ENCODE measurements around the gene C14orf180. TPM values are rescaled to one million over a fixed set of nuclear protein-coding genes. Genes with fewer than 3 reads are reported as not detected.

C14orf180 gene
- total RNA-seq, 1 experiment from 2014 or later = not detected

GRCh38 chr14:104596927-104597351 lies 17.4 kb downstream of the C14orf180 start:
- Mint-ChIP-seq H3K27me3 (ENCODE audit: low read depth) (no peaks in the 10 kb centered on the region), H3K36me3 (no peaks in the 10 kb centered on the region), H3K4me1 (no peaks in the 10 kb centered on the region), H3K27ac (no peak overlapping the region), H3K9me3 (no peaks in the 10 kb centered on the region), H3K4me3 (no peak overlapping the region)
- ChIA-PET CTCF (no interaction called here), POLR2A (no interaction called here)
- no peak for TF ChIP-seq SMAD3 (CRISPR knock-in tag; IDR thresholded peaks at IDR 0.05; ENCODE audit: borderline replicate concordance)
- ATAC-seq (no peak), DNase-seq (ENCODE audit: low spot score) (no peak)

DNA sequence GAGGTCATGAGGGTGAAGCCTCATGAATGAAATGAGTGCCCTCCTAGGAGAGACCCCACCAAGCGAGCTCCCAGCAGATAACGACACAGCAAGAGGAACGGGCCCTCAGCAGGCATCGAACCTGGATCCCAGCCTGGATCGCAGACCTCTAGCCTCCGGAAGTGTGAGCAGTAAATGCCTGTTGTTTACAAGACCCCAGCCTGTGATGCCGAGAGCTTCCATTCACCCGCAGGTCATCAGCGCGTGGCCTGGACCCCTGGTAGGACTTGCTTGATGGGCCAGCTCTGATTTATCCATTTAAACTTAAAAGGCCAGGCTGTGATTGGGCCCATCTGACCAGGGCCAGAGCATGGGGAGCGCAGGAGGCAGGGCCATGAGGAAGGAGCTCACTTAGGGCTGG lies 18.0 kb downstream of the C14orf180 start:
- POLR2A ChIA-PET = no interaction called here
- Mint-ChIP-seq H3K4me3 (no peak overlapping the region), H3K27ac (no peak overlapping the region), H3K4me1 (no peaks in the 10 kb centered on the region), H3K36me3 (no peaks in the 10 kb centered on the region), H3K27me3 (ENCODE audit: low read depth) (no peaks in the 10 kb centered on the region; the same call in 1 of the 2 replicates), H3K9me3 (no peaks in the 10 kb centered on the region)
- TF ChIP-seq ZNF423 (CRISPR knock-in tag; IDR thresholded peaks at IDR 0.05) = no peak
- TF ChIP-seq, protein P1, sequence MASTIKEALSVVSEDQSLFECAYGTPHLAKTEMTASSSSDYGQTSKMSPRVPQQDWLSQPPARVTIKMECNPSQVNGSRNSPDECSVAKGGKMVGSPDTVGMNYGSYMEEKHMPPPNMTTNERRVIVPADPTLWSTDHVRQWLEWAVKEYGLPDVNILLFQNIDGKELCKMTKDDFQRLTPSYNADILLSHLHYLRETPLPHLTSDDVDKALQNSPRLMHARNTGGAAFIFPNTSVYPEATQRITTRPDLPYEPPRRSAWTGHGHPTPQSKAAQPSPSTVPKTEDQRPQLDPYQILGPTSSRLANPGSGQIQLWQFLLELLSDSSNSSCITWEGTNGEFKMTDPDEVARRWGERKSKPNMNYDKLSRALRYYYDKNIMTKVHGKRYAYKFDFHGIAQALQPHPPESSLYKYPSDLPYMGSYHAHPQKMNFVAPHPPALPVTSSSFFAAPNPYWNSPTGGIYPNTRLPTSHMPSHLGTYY (CRISPR knock-in tag; IDR thresholded peaks at IDR 0.05) = no peak
- TF ChIP-seq, protein P2, sequence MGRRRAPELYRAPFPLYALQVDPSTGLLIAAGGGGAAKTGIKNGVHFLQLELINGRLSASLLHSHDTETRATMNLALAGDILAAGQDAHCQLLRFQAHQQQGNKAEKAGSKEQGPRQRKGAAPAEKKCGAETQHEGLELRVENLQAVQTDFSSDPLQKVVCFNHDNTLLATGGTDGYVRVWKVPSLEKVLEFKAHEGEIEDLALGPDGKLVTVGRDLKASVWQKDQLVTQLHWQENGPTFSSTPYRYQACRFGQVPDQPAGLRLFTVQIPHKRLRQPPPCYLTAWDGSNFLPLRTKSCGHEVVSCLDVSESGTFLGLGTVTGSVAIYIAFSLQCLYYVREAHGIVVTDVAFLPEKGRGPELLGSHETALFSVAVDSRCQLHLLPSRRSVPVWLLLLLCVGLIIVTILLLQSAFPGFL (CRISPR knock-in tag; IDR thresholded peaks at IDR 0.05; ENCODE audit: borderline replicate concordance) = no peak
- TF ChIP-seq NFYB (CRISPR knock-in tag; conservative IDR thresholded peaks at IDR 0.05; ENCODE audit: low read depth) = no peak
- TF ChIP-seq FOXP1 (CRISPR knock-in tag; IDR thresholded peaks at IDR 0.05; ENCODE audit: borderline replicate concordance) = no peak
- TF ChIP-seq NFATC4 (CRISPR knock-in tag; IDR thresholded peaks at IDR 0.05) = no peak
- TF ChIP-seq ELF4 (CRISPR knock-in tag; IDR thresholded peaks at IDR 0.05; ENCODE audit: low read depth) = no peak
- TF ChIP-seq ZNF396 (CRISPR knock-in tag; IDR thresholded peaks at IDR 0.05; ENCODE audit: borderline replicate concordance) = no peak
- no peak for TF ChIP-seq ZNF425 (CRISPR knock-in tag; conservative IDR thresholded peaks at IDR 0.05)
- TF ChIP-seq OVOL2 (CRISPR knock-in tag; IDR thresholded peaks at IDR 0.05; ENCODE audit: borderline replicate concordance) = no peak
- no peak for TF ChIP-seq ZBTB21 (CRISPR knock-in tag; IDR thresholded peaks at IDR 0.05; ENCODE audit: borderline replicate concordance)
- no peak for TF ChIP-seq RELA (CRISPR knock-in tag; IDR thresholded peaks at IDR 0.05; ENCODE audit: borderline replicate concordance)
- no peak for TF ChIP-seq SMAD3 (CRISPR knock-in tag; IDR thresholded peaks at IDR 0.05; ENCODE audit: borderline replicate concordance)
- no peak for TF ChIP-seq FOXK1 (CRISPR knock-in tag; IDR thresholded peaks at IDR 0.05)
- TF ChIP-seq ZNF263 (CRISPR knock-in tag; IDR thresholded peaks at IDR 0.05; ENCODE audit: low read depth) = no peak
- no peak for TF ChIP-seq USF2 (CRISPR knock-in tag; IDR thresholded peaks at IDR 0.05)
- TF ChIP-seq NR1H2 (CRISPR knock-in tag; IDR thresholded peaks at IDR 0.05) = no peak
- TF ChIP-seq, protein P3, sequence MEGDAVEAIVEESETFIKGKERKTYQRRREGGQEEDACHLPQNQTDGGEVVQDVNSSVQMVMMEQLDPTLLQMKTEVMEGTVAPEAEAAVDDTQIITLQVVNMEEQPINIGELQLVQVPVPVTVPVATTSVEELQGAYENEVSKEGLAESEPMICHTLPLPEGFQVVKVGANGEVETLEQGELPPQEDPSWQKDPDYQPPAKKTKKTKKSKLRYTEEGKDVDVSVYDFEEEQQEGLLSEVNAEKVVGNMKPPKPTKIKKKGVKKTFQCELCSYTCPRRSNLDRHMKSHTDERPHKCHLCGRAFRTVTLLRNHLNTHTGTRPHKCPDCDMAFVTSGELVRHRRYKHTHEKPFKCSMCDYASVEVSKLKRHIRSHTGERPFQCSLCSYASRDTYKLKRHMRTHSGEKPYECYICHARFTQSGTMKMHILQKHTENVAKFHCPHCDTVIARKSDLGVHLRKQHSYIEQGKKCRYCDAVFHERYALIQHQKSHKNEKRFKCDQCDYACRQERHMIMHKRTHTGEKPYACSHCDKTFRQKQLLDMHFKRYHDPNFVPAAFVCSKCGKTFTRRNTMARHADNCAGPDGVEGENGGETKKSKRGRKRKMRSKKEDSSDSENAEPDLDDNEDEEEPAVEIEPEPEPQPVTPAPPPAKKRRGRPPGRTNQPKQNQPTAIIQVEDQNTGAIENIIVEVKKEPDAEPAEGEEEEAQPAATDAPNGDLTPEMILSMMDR (IDR thresholded peaks at IDR 0.05) = no peak
- DNase-seq (ENCODE audit: low spot score) (no peak), ATAC-seq (no peak)
- CTCF ChIA-PET = interaction anchor here (0.6 kb wide), 1 partner anchor 26 kb away, joined by 3 read pairs; no protein-coding TSS in a partner anchor
